Measurements from ENCODE around the gene CCDC78.

CCDC78 gene

GRCh38 chr16:684961-685696 is 41.1 kb downstream of the CCDC78 start:
- no peak for TF ChIP-seq JUND (IDR thresholded peaks at IDR 0.05; ENCODE audit: low read depth)
- no peak for DNase-seq (ENCODE audit: low read depth in 1 of 2, low spot score in 1 of 2)
- in situ Hi-C loops (cut with HindIII; ENCODE audit: low pct_unique_long_range_greater_than_20kb, low sequenced_read_pairs) = no loop called here

- TF ChIP-seq JUND (IDR thresholded peaks at IDR 0.05; ENCODE audit: low read depth) = no peak
- in situ Hi-C loops (cut with HindIII; ENCODE audit: low pct_unique_long_range_greater_than_20kb, low sequenced_read_pairs) = no loop called here
- peak; percentile 97 to 99 for DNase-seq (ENCODE audit: low read depth in 1 of 2, low spot score in 1 of 2)
These were observed 42.0 kb downstream of the CCDC78 start, which contains the start of gene JMJD8 for GRCh38 chr16:684071-684794. Gene JMJD8, minus strand, starts transcription at chr16:684334. Its CDS starts 15 bp downstream, at chr16:684319.

GRCh38 chr16:683396-684070 is 42.7 kb downstream of the CCDC78 start:
- peak in 1 of 2 experiments; percentile 66 for DNase-seq (ENCODE audit: low read depth in 1 of 2, low spot score in 1 of 2)
- no peak for TF ChIP-seq JUND (IDR thresholded peaks at IDR 0.05; ENCODE audit: low read depth)
- in situ Hi-C loops (cut with HindIII; ENCODE audit: low pct_unique_long_range_greater_than_20kb, low sequenced_read_pairs) = no loop called here

- no peak for TF ChIP-seq JUND (IDR thresholded peaks at IDR 0.05; ENCODE audit: low read depth)
- in situ Hi-C loops (cut with HindIII; ENCODE audit: low pct_unique_long_range_greater_than_20kb, low sequenced_read_pairs) = no loop called here
- no peak for DNase-seq (ENCODE audit: low read depth in 1 of 2, low spot score in 1 of 2)
These were observed 43.5 kb downstream of the CCDC78 start for GRCh38 chr16:682493-683395.

GRCh38 chr16:681746-682427 is 44.4 kb downstream of the CCDC78 start:
- DNase-seq (ENCODE audit: low read depth in 1 of 2, low spot score in 1 of 2) = no peak
- no peak for TF ChIP-seq JUND (IDR thresholded peaks at IDR 0.05; ENCODE audit: low read depth)
- in situ Hi-C loops (cut with HindIII; ENCODE audit: low pct_unique_long_range_greater_than_20kb, low sequenced_read_pairs) = no loop called here

GRCh38 chr16:680967-681745 is 45.1 kb downstream of the CCDC78 start:
- in situ Hi-C loops (cut with HindIII; ENCODE audit: low pct_unique_long_range_greater_than_20kb, low sequenced_read_pairs) = no loop called here
- peak in 1 of 2 experiments; percentile 72 for DNase-seq (ENCODE audit: low read depth in 1 of 2, low spot score in 1 of 2)

GRCh38 chr16:680625-680945 is 45.7 kb downstream of the CCDC78 start:
- no peak for TF ChIP-seq JUND (IDR thresholded peaks at IDR 0.05; ENCODE audit: low read depth)
- DNase-seq (ENCODE audit: low read depth in 1 of 2, low spot score in 1 of 2) = no peak
- in situ Hi-C loops (cut with HindIII; ENCODE audit: low pct_unique_long_range_greater_than_20kb, low sequenced_read_pairs) = no loop called here

More at GRCh38 chr16:680967-681745, 45.1 kb downstream of the CCDC78 start:
- TF ChIP-seq JUND (IDR thresholded peaks at IDR 0.05; ENCODE audit: low read depth) = no peak

GRCh38 chr16:679814-680624 is 46.2 kb downstream of the CCDC78 start, which contains the start of gene STUB1:
Gene STUB1, plus strand, starts transcription at chr16:680410. Its CDS starts 116 bp downstream, at chr16:680526.
- no peak for TF ChIP-seq JUND (IDR thresholded peaks at IDR 0.05; ENCODE audit: low read depth)
- in situ Hi-C loops (cut with HindIII; ENCODE audit: low pct_unique_long_range_greater_than_20kb, low sequenced_read_pairs) = no loop called here
- peak; percentile 76 to 94 for DNase-seq (ENCODE audit: low read depth in 1 of 2, low spot score in 1 of 2)

- in situ Hi-C loops (cut with HindIII; ENCODE audit: low pct_unique_long_range_greater_than_20kb, low sequenced_read_pairs) = no loop called here
- peak in 1 of 2 experiments; percentile 64 for DNase-seq (ENCODE audit: low read depth in 1 of 2, low spot score in 1 of 2)
- TF ChIP-seq JUND (IDR thresholded peaks at IDR 0.05; ENCODE audit: low read depth) = no peak
These were observed 47.1 kb downstream of the CCDC78 start for GRCh38 chr16:678858-679813.

All from T47D (cell line).